SK-N-SH (cell line): ENCODE measurements around the gene NPAS1. TPM values are rescaled to one million over a fixed set of nuclear protein-coding genes. Genes with fewer than 3 reads are reported as not detected.
A peak's percentile ranks its signal among the peaks of the same experiment; 100 is the strongest.

ENCODE experiments used
- CTCF ChIA-PET: fragments of 300-600, 350-600 bp; formaldehyde crosslinking; extraction: SDS; loops from one replicate; lab custom pipeline; 2021; lab: Yijun Ruan, JAX
- POLR2A ChIA-PET: fragments of 350-600 bp; sonication (Branson Sonifier 250); formaldehyde crosslinking; extraction: SDS; loops from one replicate; lab custom pipeline; 2020; ENCODE audit warnings: antibody characterized with exemption, inconsistent platforms; lab: Yijun Ruan, JAX
- DNase-seq: peaks from one replicate; pipeline ENCODE4 v3.0.0; 2012
- H2AFZ ChIP-seq: fragments of 200-600 bp; sonication (generic); 2 replicates; pipeline ENCODE4 v1.8.1; 2016; ENCODE audit warnings: antibody characterized with exemption, mild to moderate bottlenecking, low read depth
- H3F3A ChIP-seq: fragments of 200-600 bp; sonication (generic); replicated peaks from 2 replicates; pipeline ENCODE3; 2016; ENCODE audit warnings: antibody characterized with exemption, mild to moderate bottlenecking; ENCODE audit not compliant: insufficient read depth
- H3K27ac ChIP-seq, 2 experiments: fragments of 200-500 bp in 1 of 2; fragments of 200-600 bp in 1 of 2; sonication (Bioruptor generic) in 1 of 2; sonication (generic), shearing (Covaris generic) in 1 of 2; 2 replicates each; pipeline versions ENCODE4 v1.5.1 to v1.6.1; 2014 to 2016; ENCODE audit warnings: low read depth in 2 of 2, inconsistent platforms in 1 of 2, low read length in 1 of 2, mild to moderate bottlenecking in 1 of 2, mixed read lengths in 1 of 2
- H3K27me3 ChIP-seq: fragments of 200-600 bp; sonication (generic), shearing (Covaris generic); 2 replicates; pipeline ENCODE4 v1.6.1; 2016; ENCODE audit warnings: mixed run types; ENCODE audit not compliant: insufficient read depth
- H3K36me3 ChIP-seq, 2 experiments: fragments of 200-500 bp in 1 of 2; fragments of 200-600 bp in 1 of 2; sonication (Bioruptor generic) in 1 of 2; sonication (generic) in 1 of 2; replicated peaks in 1 of 2; 2 replicates each; pipeline versions ENCODE3 to v1.5.1; 2014 to 2016; ENCODE audit warnings: low read length in 1 of 2, mild to moderate bottlenecking in 1 of 2; ENCODE audit not compliant: insufficient read depth in 2 of 2, control insufficient read depth in 1 of 2
- H3K4me1 ChIP-seq, 2 experiments: fragments of 200-500 bp in 1 of 2; fragments of 200-600 bp in 1 of 2; sonication (Bioruptor generic) in 1 of 2; sonication (generic), shearing (Covaris generic) in 1 of 2; 2 replicates each; pipeline versions ENCODE4 v1.5.1 to v1.6.1; 2014 to 2016; ENCODE audit warnings: low read depth in 1 of 2, low read length in 1 of 2, mixed run types in 1 of 2; ENCODE audit not compliant: insufficient read depth in 2 of 2, control insufficient read depth in 1 of 2
- H3K4me2 ChIP-seq: fragments of 200-600 bp; sonication (generic), shearing (Covaris generic); 2 replicates; pipeline ENCODE4 v1.6.1; 2017; ENCODE audit warnings: mixed run types
- H3K4me3 ChIP-seq, 2 experiments: fragments of 200-500 bp in 1 of 2; fragments of 200-600 bp in 1 of 2; sonication (Bioruptor generic) in 1 of 2; sonication (generic), shearing (Covaris generic) in 1 of 2; 2 replicates each; pipeline versions ENCODE4 v1.5.1 to v1.8.1; 2014 to 2016; ENCODE audit warnings: low read depth in 2 of 2, inconsistent platforms in 1 of 2, low read length in 1 of 2, mild to moderate bottlenecking in 1 of 2, mixed read lengths in 1 of 2, moderate library complexity in 1 of 2
- H3K79me2 ChIP-seq: fragments of 200-600 bp; sonication (generic); 2 replicates; pipeline ENCODE4 v1.8.1; 2017; ENCODE audit warnings: mild to moderate bottlenecking; ENCODE audit not compliant: insufficient read depth
- H3K9ac ChIP-seq: fragments of 200-600 bp; sonication (generic); 2 replicates; pipeline ENCODE4 v1.6.1; 2017; ENCODE audit warnings: mixed run types
- H3K9me2 ChIP-seq: fragments of 200-600 bp; sonication (generic); 2 replicates; pipeline ENCODE4 v1.6.1; 2017; ENCODE audit warnings: mixed run types
- H3K9me3 ChIP-seq: fragments of 200-600 bp; sonication (generic); 2 replicates; pipeline ENCODE4 v1.6.1; 2017; ENCODE audit warnings: mixed run types, mild to moderate bottlenecking, moderate library complexity
- H4K20me1 ChIP-seq: fragments of 200-600 bp; sonication (generic); 2 replicates; pipeline ENCODE4 v1.6.1; 2017; ENCODE audit warnings: mild to moderate bottlenecking, mixed run types; ENCODE audit not compliant: insufficient read depth
- CHD2 ChIP-seq: fragments of 150-350 bp; IDR thresholded peaks from 2 replicates; pipeline ENCODE4 v1.6.1; 2018; ENCODE audit warnings: low read length; ENCODE audit not compliant: partially characterized antibody
- ELF1 ChIP-seq: IDR thresholded peaks from 2 replicates; pipeline ENCODE4 v1.4.0; 2012
- EP300 ChIP-seq, 2 experiments: IDR thresholded peaks; 2 replicates each; pipeline versions ENCODE4 v1.4.0 to v1.6.1; 2012; ENCODE audit warnings: borderline replicate concordance in 1 of 2, low read depth in 1 of 2, low read length in 1 of 2
- EZH2phosphoT487 ChIP-seq: fragments of 200-600 bp; sonication (generic); IDR thresholded peaks from 2 replicates; pipeline ENCODE4 v1.6.1; 2017; ENCODE audit warnings: low read depth, mixed run types, mild to moderate bottlenecking, antibody characterized with exemption, moderate library complexity, borderline replicate concordance
- JUND ChIP-seq: IDR thresholded peaks from 2 replicates; pipeline ENCODE4 v1.4.0; 2012
- MAX ChIP-seq: IDR thresholded peaks from 2 replicates; pipeline ENCODE4 v1.4.0; 2012; ENCODE audit warnings: low read depth
- MXI1 ChIP-seq: IDR thresholded peaks from 2 replicates; pipeline ENCODE4 v1.6.1; 2012; ENCODE audit warnings: mild to moderate bottlenecking, low read depth, low read length, improper control_type of control experiment
- NRF1 ChIP-seq: IDR thresholded peaks from 2 replicates; pipeline ENCODE4 v1.6.1; 2012; ENCODE audit warnings: low read depth, mild to moderate bottlenecking, low read length
- RAD21 ChIP-seq: IDR thresholded peaks from 2 replicates; pipeline ENCODE4 v1.6.1; 2012; ENCODE audit warnings: mild to moderate bottlenecking, low read length
- REST ChIP-seq: IDR thresholded peaks from 2 replicates; pipeline ENCODE4 v1.6.1; 2012; ENCODE audit warnings: mild to moderate bottlenecking, low read depth, low read length, moderate library complexity
- RFX5 ChIP-seq: IDR thresholded peaks from 2 replicates; pipeline ENCODE4 v1.6.1; 2012; ENCODE audit warnings: mild to moderate bottlenecking, improper control_type of control experiment, low read length
- RXRA ChIP-seq: IDR thresholded peaks from 2 replicates; pipeline ENCODE4 v1.4.0; 2012; ENCODE audit warnings: low read depth, mild to moderate bottlenecking, borderline replicate concordance
- SMC3 ChIP-seq: IDR thresholded peaks from 2 replicates; pipeline ENCODE4 v1.6.1; 2012; ENCODE audit warnings: low read depth, low read length, improper control_type of control experiment
- TAF1 ChIP-seq: IDR thresholded peaks from 2 replicates; pipeline ENCODE4 v1.6.1; 2012; ENCODE audit warnings: low read depth, mild to moderate bottlenecking, low read length, moderate library complexity, borderline replicate concordance
- TCF12 ChIP-seq: IDR thresholded peaks from 2 replicates; pipeline ENCODE4 v1.4.0; 2012
- TEAD4 ChIP-seq: IDR thresholded peaks from 2 replicates; pipeline ENCODE4 v1.4.0; 2012; ENCODE audit warnings: mild to moderate bottlenecking, borderline replicate concordance; ENCODE audit not compliant: insufficient read depth
- WGBS: methylation state at CpG from one replicate; pipeline ENCODE4 v1.1.6; 2017; ENCODE audit warnings: low lambda C conversion rate; 5-methylcytosine and 5-hydroxymethylcytosine counted together
- polyA plus RNA-seq, 3 experiments: library from polyadenylated mRNA; depleted of rRNA; stranded (reverse); fragments of >200 nt; gene quantifications; 2 replicates each; pipeline ENCODE4 v1.2.3, GENCODE V29; 2012
- TF ChIP-seq, protein P1 (sequence below): fragments of 200-600 bp; sonication (generic); IDR thresholded peaks from 2 replicates; pipeline ENCODE4 v1.6.1; 2017; ENCODE audit warnings: antibody characterized with exemption, mild to moderate bottlenecking, moderate library complexity

The NPAS1 gene
- polyA plus RNA-seq, 1 of the 3 experiments (the other 2 are of a cell fraction): 1.1 TPM

GRCh38 chr19:46980761-46981160 lies 38.9 kb upstream of the NPAS1 start:
- DNase-seq: no peak
- TF ChIP-seq JUND (no peak), RXRA (no peak), RFX5 (no peak), RAD21 (no peak), TAF1 (no peak), SMC3 (no peak), EZH2phosphoT487 (no peak), MXI1 (no peak), TCF12 (no peak), CHD2 (no peak), REST (no peak), ELF1 (no peak), MAX (no peak), EP300 (IDR thresholded peaks at IDR 0.05; ENCODE audit: borderline replicate concordance in 1 of 2, low read depth in 1 of 2, low read length in 1 of 2) (no peak), TEAD4 (no peak), NRF1 (no peak)
- TF ChIP-seq, protein P1, sequence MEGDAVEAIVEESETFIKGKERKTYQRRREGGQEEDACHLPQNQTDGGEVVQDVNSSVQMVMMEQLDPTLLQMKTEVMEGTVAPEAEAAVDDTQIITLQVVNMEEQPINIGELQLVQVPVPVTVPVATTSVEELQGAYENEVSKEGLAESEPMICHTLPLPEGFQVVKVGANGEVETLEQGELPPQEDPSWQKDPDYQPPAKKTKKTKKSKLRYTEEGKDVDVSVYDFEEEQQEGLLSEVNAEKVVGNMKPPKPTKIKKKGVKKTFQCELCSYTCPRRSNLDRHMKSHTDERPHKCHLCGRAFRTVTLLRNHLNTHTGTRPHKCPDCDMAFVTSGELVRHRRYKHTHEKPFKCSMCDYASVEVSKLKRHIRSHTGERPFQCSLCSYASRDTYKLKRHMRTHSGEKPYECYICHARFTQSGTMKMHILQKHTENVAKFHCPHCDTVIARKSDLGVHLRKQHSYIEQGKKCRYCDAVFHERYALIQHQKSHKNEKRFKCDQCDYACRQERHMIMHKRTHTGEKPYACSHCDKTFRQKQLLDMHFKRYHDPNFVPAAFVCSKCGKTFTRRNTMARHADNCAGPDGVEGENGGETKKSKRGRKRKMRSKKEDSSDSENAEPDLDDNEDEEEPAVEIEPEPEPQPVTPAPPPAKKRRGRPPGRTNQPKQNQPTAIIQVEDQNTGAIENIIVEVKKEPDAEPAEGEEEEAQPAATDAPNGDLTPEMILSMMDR: no peak
- peaks cover 2 to 10% of the 10 kb centered on the region in 2 experiments for H3K36me3 ChIP-seq
- no peak overlapping the region for H3K9ac ChIP-seq
- POLR2A ChIA-PET: no interaction called here
- H3F3A ChIP-seq: peaks cover 43% of the 10 kb centered on the region
- peaks cover 70% of the 10 kb centered on the region for H3K79me2 ChIP-seq
- H3K27me3 ChIP-seq: no peaks in the 10 kb centered on the region
- no peaks in the 10 kb centered on the region for H3K9me3 ChIP-seq
- peaks cover 11% of the 10 kb centered on the region; the same call in 1 of the 2 replicates for H4K20me1 ChIP-seq
- H3K4me1 ChIP-seq: peaks cover 40 to 52% of the 10 kb centered on the region in 2 experiments
- WGBS: 93% methylated on average over 3 of the region's 3 CpGs
- no peak overlapping the region for H2AFZ ChIP-seq
- no peak overlapping the region for H3K4me3 ChIP-seq
- H3K9me2 ChIP-seq: no peaks in the 10 kb centered on the region
- 0 out of 2 replicates have a peak overlapping the region, but pooled peaks have one; percentile 2 for H3K4me2 ChIP-seq
- CTCF ChIA-PET: interaction anchor here (1.4 kb wide), 1 partner anchor 10 kb away, joined by 8 read pairs; no protein-coding TSS in a partner anchor
- H3K27ac ChIP-seq: peak overlapping the region in 1 of 2 experiments; percentile 83; a peak in 1 of 4 replicates
